Measurements from ENCODE around the gene TAS2R1. TPM values are rescaled to one million over a fixed set of nuclear protein-coding genes. Genes with fewer than 3 reads are reported as not detected.
A peak's percentile ranks its signal among the peaks of the same experiment; 100 is the strongest.

Gene TAS2R1
- total RNA-seq, 2 donors from 2014 or later, result not detected

GRCh38 chr5:9619331-9620092, 10.6 kb downstream of the TAS2R1 start:
- no peak for TF ChIP-seq POLR2A (IDR thresholded peaks at IDR 0.05)
- TF ChIP-seq, protein P1, sequence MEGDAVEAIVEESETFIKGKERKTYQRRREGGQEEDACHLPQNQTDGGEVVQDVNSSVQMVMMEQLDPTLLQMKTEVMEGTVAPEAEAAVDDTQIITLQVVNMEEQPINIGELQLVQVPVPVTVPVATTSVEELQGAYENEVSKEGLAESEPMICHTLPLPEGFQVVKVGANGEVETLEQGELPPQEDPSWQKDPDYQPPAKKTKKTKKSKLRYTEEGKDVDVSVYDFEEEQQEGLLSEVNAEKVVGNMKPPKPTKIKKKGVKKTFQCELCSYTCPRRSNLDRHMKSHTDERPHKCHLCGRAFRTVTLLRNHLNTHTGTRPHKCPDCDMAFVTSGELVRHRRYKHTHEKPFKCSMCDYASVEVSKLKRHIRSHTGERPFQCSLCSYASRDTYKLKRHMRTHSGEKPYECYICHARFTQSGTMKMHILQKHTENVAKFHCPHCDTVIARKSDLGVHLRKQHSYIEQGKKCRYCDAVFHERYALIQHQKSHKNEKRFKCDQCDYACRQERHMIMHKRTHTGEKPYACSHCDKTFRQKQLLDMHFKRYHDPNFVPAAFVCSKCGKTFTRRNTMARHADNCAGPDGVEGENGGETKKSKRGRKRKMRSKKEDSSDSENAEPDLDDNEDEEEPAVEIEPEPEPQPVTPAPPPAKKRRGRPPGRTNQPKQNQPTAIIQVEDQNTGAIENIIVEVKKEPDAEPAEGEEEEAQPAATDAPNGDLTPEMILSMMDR (IDR thresholded peaks at IDR 0.05), result no peak
- no peak overlapping the region for H3K27ac ChIP-seq
- H3K9me3 ChIP-seq, result no peaks in the 10 kb centered on the region
- no peak overlapping the region for H3K4me3 ChIP-seq
- H3K27me3 ChIP-seq, result no peaks in the 10 kb centered on the region
- no peak for ATAC-seq
- peaks cover 9% of the 10 kb centered on the region for H3K4me1 ChIP-seq
- no peaks in the 10 kb centered on the region for H3K36me3 ChIP-seq (replicated peaks in 1 of 2; ENCODE audit: insufficient read depth in 1 of 2, low read depth in 2 of 2)
- intact Hi-C loops (cut with DNase I), result no loop called here
- no peak for DNase-seq
- 76 to 78% methylated on average over 5 of the region's 5 CpGs for WGBS, 2 donors

DNA sequence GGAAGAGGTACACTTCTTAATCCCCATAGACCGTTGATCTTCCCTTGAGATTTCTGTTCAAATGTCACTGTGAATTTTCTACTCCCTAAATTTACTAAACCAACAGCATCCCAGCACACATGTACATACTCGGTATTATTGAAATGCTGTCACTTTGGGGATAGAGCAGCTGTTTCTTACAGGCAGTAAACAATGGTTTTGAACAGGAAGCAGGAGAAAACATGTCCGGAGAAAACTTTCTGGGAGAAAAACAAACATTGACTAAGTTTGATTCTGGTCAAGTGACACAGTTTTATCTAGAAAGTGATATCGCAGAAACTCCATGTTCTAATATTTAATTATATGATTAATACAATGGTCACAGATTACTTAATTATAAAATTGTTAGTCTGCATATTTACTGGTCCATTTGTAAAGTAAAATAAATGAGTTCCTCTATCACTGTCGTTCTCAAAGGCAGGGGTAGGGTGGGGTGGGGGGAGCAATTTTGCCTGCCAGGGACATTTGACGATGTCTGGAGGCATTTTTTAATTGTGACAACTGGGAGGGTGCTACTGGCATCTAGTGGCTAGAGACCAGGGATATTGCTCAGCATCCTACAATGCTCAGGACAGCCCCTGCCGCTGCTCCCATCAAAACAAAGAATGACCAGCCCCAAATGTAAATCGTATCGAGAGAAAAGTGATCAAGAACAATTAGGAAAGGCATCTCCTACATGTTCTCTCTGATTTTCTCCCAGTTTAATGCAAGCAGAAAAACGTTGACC, 12.2 kb downstream of the TAS2R1 start:
- Histone ChIP-seq H3K27me3 (no peaks in the 10 kb centered on the region), H3K4me3 (no peak overlapping the region), H3K4me1 (peaks cover 9% of the 10 kb centered on the region), H3K9me3 (no peaks in the 10 kb centered on the region), H3K27ac (no peak overlapping the region), H3K36me3 (replicated peaks in 1 of 2; ENCODE audit: insufficient read depth in 1 of 2, low read depth in 2 of 2) (no peaks in the 10 kb centered on the region)
- WGBS, 2 donors, result 17 to 20% methylated on average over 10 of the region's 10 CpGs
- TF ChIP-seq, protein P1 (IDR thresholded peaks at IDR 0.05), result peak in 1 of 7 experiments; percentile 13
- no peak for TF ChIP-seq POLR2A (IDR thresholded peaks at IDR 0.05)
- peak; percentile 45 for ATAC-seq
- DNase-seq, result no peak
- intact Hi-C loops (cut with DNase I), result no loop called here

DNA sequence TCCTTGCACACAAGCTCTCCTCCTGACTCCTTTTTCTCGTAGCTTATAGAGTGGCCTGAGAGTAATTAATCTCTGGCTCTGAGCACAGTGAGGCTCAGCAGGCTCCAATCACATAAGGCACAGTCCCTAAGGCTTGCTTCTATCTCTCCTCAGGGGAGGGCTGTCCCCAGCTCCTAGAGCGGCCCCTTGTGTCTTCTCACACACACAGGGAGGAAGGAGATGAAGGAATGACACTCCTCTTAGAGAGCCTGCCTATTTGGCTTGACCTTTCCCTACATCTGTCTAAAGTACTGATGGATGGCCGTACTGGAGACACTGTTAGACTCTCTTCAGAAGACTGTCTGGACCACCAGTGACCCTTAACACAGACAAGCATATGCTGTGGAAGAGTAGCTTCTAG, 12.9 kb downstream of the TAS2R1 start:
- intact Hi-C loops (cut with DNase I), result no loop called here
- no peak overlapping the region for H3K27ac ChIP-seq

GRCh38 chr5:9615331-9615730, 14.8 kb downstream of the TAS2R1 start:
- no peak overlapping the region for H3K4me3 ChIP-seq
- no peak for DNase-seq
- ATAC-seq, result no peak
- no peaks in the 10 kb centered on the region for H3K27me3 ChIP-seq
- H3K4me1 ChIP-seq, result peaks cover 9% of the 10 kb centered on the region
- H3K9me3 ChIP-seq, result no peaks in the 10 kb centered on the region
- H3K36me3 ChIP-seq (replicated peaks in 1 of 2; ENCODE audit: insufficient read depth in 1 of 2, low read depth in 2 of 2), result no peaks in the 10 kb centered on the region
- TF ChIP-seq, protein P1 (IDR thresholded peaks at IDR 0.05), result no peak
- TF ChIP-seq POLR2A (IDR thresholded peaks at IDR 0.05), result no peak
- no peak overlapping the region for H3K27ac ChIP-seq
- intact Hi-C loops (cut with DNase I), result no loop called here
- 81 to 87% methylated on average over 3 of the region's 3 CpGs for WGBS, 2 donors

More for the DNA sequence above, 12.9 kb downstream of the TAS2R1 start:
- Histone ChIP-seq H3K9me3 (no peaks in the 10 kb centered on the region), H3K4me1 (peaks cover 9% of the 10 kb centered on the region), H3K27me3 (no peaks in the 10 kb centered on the region), H3K4me3 (no peak overlapping the region), H3K36me3 (replicated peaks in 1 of 2; ENCODE audit: insufficient read depth in 1 of 2, low read depth in 2 of 2) (no peaks in the 10 kb centered on the region)
- WGBS, 2 donors, result 36 to 38% methylated on average over 3 of the region's 3 CpGs
- no peak for TF ChIP-seq POLR2A (IDR thresholded peaks at IDR 0.05)
- TF ChIP-seq, protein P1 (IDR thresholded peaks at IDR 0.05), result no peak
- no peak for DNase-seq
- ATAC-seq, result no peak
